Upper lobe of right lung (tissue), 1 donor: ENCODE data around the gene DTD2. TPM values are rescaled to one million over a fixed set of nuclear protein-coding genes. Genes with fewer than 3 reads are reported as not detected.

Experiments used
- ATAC-seq: fragments of 200-7000 bp; cut with Tn5 transposase; one replicate; pipeline ENCODE4 v1.9.1; 2020; ENCODE audit warnings: mild to moderate bottlenecking, moderate library complexity
- DNase-seq: peaks from one replicate; pipeline ENCODE4 v3.0.0-alpha.2; 2020
- H3K27ac ChIP-seq: fragments of 200-600 bp; one replicate; pipeline ENCODE4 v1.8.0; 2022
- H3K27me3 ChIP-seq: fragments of 200-600 bp; one replicate; pipeline ENCODE4 v1.8.0; 2022; ENCODE audit warnings: mild to moderate bottlenecking
- H3K36me3 ChIP-seq: fragments of 200-600 bp; one replicate; pipeline ENCODE4 v1.8.0; 2022
- H3K4me1 ChIP-seq: fragments of 200-600 bp; one replicate; pipeline ENCODE4 v1.8.0; 2022
- H3K4me3 ChIP-seq: fragments of 200-600 bp; one replicate; pipeline ENCODE4 v1.8.0; 2022; ENCODE audit warnings: mild to moderate bottlenecking
- H3K9me3 ChIP-seq: fragments of 200-600 bp; one replicate; pipeline ENCODE4 v1.8.0; 2022
- CTCF ChIP-seq: fragments of 200-600 bp; IDR thresholded peaks from one replicate; pipeline ENCODE4 v1.8.0; 2022; ENCODE audit warnings: antibody characterized with exemption
- intact Hi-C: fragments of 100-400 bp; cut with DNase I; formaldehyde crosslinking; loops from one replicate; pipeline ENCODE4 v1.11.0; 2022
- total RNA-seq: library from RNA; stranded (reverse); fragmentation: NEBNext Ultra II Directional; extraction: Animal tissue kit (Norgen Biotek cat#: 25700); gene quantifications from one replicate; pipeline ENCODE4 v1.2.1, GENCODE V29; 2021
- donor health status: DM: no; HTN: yes; CAD: no; lungs with severe emphysema.

Gene DTD2
- total RNA-seq, 1 donor from 2014 or later: 18.2 TPM

GRCh38 chr14:31449971-31450610 lies 7.2 kb downstream of the DTD2 start:
- Histone ChIP-seq H3K27ac (no peak overlapping the region), H3K4me1 (peaks cover 4% of the 10 kb centered on the region), H3K9me3 (no peaks in the 10 kb centered on the region), H3K27me3 (no peaks in the 10 kb centered on the region), H3K4me3 (no peak overlapping the region), H3K36me3 (peaks cover 14% of the 10 kb centered on the region)
- intact Hi-C loops: no loop called here
- ATAC-seq (peak; percentile 83), DNase-seq (no peak)
- TF ChIP-seq CTCF: peak; percentile 63

- Histone ChIP-seq H3K4me1 (peaks cover 4% of the 10 kb centered on the region), H3K27ac (no peak overlapping the region), H3K36me3 (peaks cover 14% of the 10 kb centered on the region), H3K27me3 (no peaks in the 10 kb centered on the region), H3K4me3 (no peak overlapping the region), H3K9me3 (no peaks in the 10 kb centered on the region)
- ATAC-seq (no peak), DNase-seq (no peak)
- intact Hi-C loops: no loop called here
- no peak for TF ChIP-seq CTCF
Observed at GRCh38 chr14:31449136-31449535, 8.2 kb downstream of the DTD2 start.

GRCh38 chr14:31445703-31446102 lies 11.6 kb downstream of the DTD2 start:
- Histone ChIP-seq H3K27ac (no peak overlapping the region), H3K9me3 (no peaks in the 10 kb centered on the region), H3K4me3 (no peak overlapping the region), H3K4me1 (peaks cover 4% of the 10 kb centered on the region), H3K36me3 (no peaks in the 10 kb centered on the region), H3K27me3 (no peaks in the 10 kb centered on the region)
- TF ChIP-seq CTCF: no peak
- DNase-seq (no peak), ATAC-seq (peak; percentile 47)
- intact Hi-C loops: no loop called here

GRCh38 chr14:31442284-31442683 lies 15.0 kb downstream of the DTD2 start:
- no peak overlapping the region for H3K4me3 ChIP-seq
- no peaks in the 10 kb centered on the region for H3K27me3 ChIP-seq
- DNase-seq: no peak
- TF ChIP-seq CTCF: no peak
- no peaks in the 10 kb centered on the region for H3K4me1 ChIP-seq
- no peak overlapping the region for H3K27ac ChIP-seq
- H3K36me3 ChIP-seq: no peaks in the 10 kb centered on the region
- intact Hi-C loops: no loop called here
- H3K9me3 ChIP-seq: no peaks in the 10 kb centered on the region
- ATAC-seq: no peak

- no peak for TF ChIP-seq CTCF
- Histone ChIP-seq H3K4me3 (no peak overlapping the region), H3K27me3 (no peaks in the 10 kb centered on the region), H3K27ac (peak overlapping the region; percentile 44), H3K36me3 (no peaks in the 10 kb centered on the region), H3K4me1 (no peaks in the 10 kb centered on the region), H3K9me3 (no peaks in the 10 kb centered on the region)
- intact Hi-C loops: no loop called here
- peak; percentile 35 for ATAC-seq
- DNase-seq: no peak
Observed at GRCh38 chr14:31441273-31442111, 15.8 kb downstream of the DTD2 start.
